ENCODE results near the gene CTNNA2. TPM values are rescaled to one million over a fixed set of nuclear protein-coding genes. Genes with fewer than 3 reads are reported as not detected.

CTNNA2 gene
- polyA plus RNA-seq, 1 of the 3 experiments (the other 2 are of a cell fraction) = 0.30 TPM

DNA sequence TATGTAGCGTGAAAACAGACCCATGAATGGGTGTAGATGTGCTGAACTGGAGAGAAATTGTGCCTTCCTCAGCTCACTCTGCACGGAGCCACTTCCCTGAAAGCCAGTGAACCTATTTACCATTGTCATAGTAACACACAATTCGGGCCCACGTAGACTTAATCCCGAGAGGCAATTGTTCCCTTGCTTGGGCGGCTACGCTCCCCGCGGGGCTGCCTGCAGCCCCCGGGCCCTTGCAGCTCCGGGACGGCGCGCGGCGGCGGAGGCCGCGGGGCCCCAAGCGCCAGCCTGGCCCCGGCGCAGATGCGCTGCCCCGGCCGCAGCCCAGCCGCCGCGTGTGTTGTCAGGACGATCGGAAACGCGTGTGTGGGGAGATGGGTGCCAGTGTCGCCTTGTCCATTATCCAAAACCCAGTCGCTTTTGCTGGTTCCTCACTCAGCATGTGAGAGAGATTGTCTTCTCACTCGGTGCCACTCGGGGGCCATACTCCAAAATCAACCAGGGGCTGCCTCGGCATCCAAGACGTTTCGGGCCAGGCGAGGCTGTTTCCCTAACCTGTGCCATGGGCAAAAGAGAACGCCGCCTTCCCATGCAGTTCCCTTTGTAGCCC is 809.6 kb downstream of the CTNNA2 start:
- CTCF ChIA-PET = interaction anchor here (1.1 to 6.9 kb wide), 2 partner anchors 17 to 179 kb away, joined by 5 to 179 read pairs; no protein-coding TSS in a partner anchor
- no peaks in the 10 kb centered on the region for H4K20me1 ChIP-seq (ENCODE audit: insufficient read depth)

GRCh38 chr2:80322958-80323357 is 810.1 kb downstream of the CTNNA2 start:
- H3K9me3 ChIP-seq = no peaks in the 10 kb centered on the region
- no peaks in the 10 kb centered on the region for H3K79me2 ChIP-seq (ENCODE audit: insufficient read depth)
- H2AFZ ChIP-seq (ENCODE audit: low read depth) = no peak overlapping the region
- ChIA-PET CTCF (interaction anchor here (0.8 to 6.9 kb wide), 5 partner anchors 9 to 249 kb away, joined by 4 to 179 read pairs (median 6); no protein-coding TSS in a partner anchor), POLR2A (no interaction called here)
- no peak overlapping the region for H3K4me3 ChIP-seq (ENCODE audit: low read depth in 2 of 2, low read length in 1 of 2)
- no peaks in the 10 kb centered on the region for H4K20me1 ChIP-seq (ENCODE audit: insufficient read depth)
- H3K27ac ChIP-seq (ENCODE audit: low read depth in 2 of 2, low read length in 1 of 2) = no peak overlapping the region
- H3K4me1 ChIP-seq (ENCODE audit: control insufficient read depth in 1 of 2, insufficient read depth in 2 of 2, low read depth in 1 of 2, low read length in 1 of 2) = peaks cover 0 to 9% of the 10 kb centered on the region in 2 experiments; a peak in 2 of 4 replicates
- WGBS (ENCODE audit: low lambda C conversion rate) = 72% methylated on average over 10 of the region's 14 CpGs
- H3K9me2 ChIP-seq = no peaks in the 10 kb centered on the region
- H3K27me3 ChIP-seq (ENCODE audit: insufficient read depth) = no peaks in the 10 kb centered on the region
- no peak overlapping the region for H3K9ac ChIP-seq
- no peak overlapping the region for H3K4me2 ChIP-seq
- TF ChIP-seq TAF1 (IDR thresholded peaks at IDR 0.05; ENCODE audit: borderline replicate concordance, low read depth, low read length) = no peak
- no peak for TF ChIP-seq NFIC (IDR thresholded peaks at IDR 0.05; ENCODE audit: borderline replicate concordance)
- no peak for TF ChIP-seq POLR2AphosphoS5 (IDR thresholded peaks at IDR 0.05; ENCODE audit: low read depth, low read length)
- no peak for TF ChIP-seq MEF2A (IDR thresholded peaks at IDR 0.05; ENCODE audit: borderline replicate concordance, low read depth)
- no peak for TF ChIP-seq NRF1 (IDR thresholded peaks at IDR 0.05; ENCODE audit: low read depth, low read length)
- TF ChIP-seq USF1 (IDR thresholded peaks at IDR 0.05; ENCODE audit: borderline replicate concordance, low read depth) = no peak
- TF ChIP-seq SIN3A (IDR thresholded peaks at IDR 0.05; ENCODE audit: borderline replicate concordance, low read depth, low read length) = no peak
- no peak for TF ChIP-seq FOXJ3 (CRISPR knock-in tag; IDR thresholded peaks at IDR 0.05)
- no peak for TF ChIP-seq RFX5 (IDR thresholded peaks at IDR 0.05; ENCODE audit: low read length)
- TF ChIP-seq JUND (IDR thresholded peaks at IDR 0.05) = no peak
- TF ChIP-seq, protein P1, sequence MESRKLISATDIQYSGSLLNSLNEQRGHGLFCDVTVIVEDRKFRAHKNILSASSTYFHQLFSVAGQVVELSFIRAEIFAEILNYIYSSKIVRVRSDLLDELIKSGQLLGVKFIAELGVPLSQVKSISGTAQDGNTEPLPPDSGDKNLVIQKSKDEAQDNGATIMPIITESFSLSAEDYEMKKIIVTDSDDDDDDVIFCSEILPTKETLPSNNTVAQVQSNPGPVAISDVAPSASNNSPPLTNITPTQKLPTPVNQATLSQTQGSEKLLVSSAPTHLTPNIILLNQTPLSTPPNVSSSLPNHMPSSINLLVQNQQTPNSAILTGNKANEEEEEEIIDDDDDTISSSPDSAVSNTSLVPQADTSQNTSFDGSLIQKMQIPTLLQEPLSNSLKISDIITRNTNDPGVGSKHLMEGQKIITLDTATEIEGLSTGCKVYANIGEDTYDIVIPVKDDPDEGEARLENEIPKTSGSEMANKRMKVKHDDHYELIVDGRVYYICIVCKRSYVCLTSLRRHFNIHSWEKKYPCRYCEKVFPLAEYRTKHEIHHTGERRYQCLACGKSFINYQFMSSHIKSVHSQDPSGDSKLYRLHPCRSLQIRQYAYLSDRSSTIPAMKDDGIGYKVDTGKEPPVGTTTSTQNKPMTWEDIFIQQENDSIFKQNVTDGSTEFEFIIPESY (IDR thresholded peaks at IDR 0.05; ENCODE audit: borderline replicate concordance, low read depth) = no peak
- no peak for TF ChIP-seq EZH2phosphoT487 (IDR thresholded peaks at IDR 0.05; ENCODE audit: borderline replicate concordance, low read depth)
- TF ChIP-seq GATA2 (CRISPR knock-in tag; IDR thresholded peaks at IDR 0.05) = no peak
- TF ChIP-seq EP300 (IDR thresholded peaks at IDR 0.05; ENCODE audit: borderline replicate concordance in 1 of 2, low read depth in 1 of 2, low read length in 1 of 2) = no peak
- TF ChIP-seq FOXM1 (IDR thresholded peaks at IDR 0.05; ENCODE audit: low read depth) = no peak
- no peak for TF ChIP-seq RXRA (IDR thresholded peaks at IDR 0.05; ENCODE audit: borderline replicate concordance, low read depth)
- no peak for TF ChIP-seq RCOR1 (IDR thresholded peaks at IDR 0.05; ENCODE audit: low read length)
- DNase-seq = no peak
- H3K36me3 ChIP-seq (replicated peaks in 1 of 2; ENCODE audit: control insufficient read depth in 1 of 2, insufficient read depth in 2 of 2, low read length in 1 of 2) = no peaks in the 10 kb centered on the region
- H3F3A ChIP-seq (replicated peaks; ENCODE audit: insufficient read depth) = no peaks in the 10 kb centered on the region

More for the DNA sequence above, 809.6 kb downstream of the CTNNA2 start:
- POLR2A ChIA-PET = no interaction called here
- Histone ChIP-seq H3K79me2 (ENCODE audit: insufficient read depth) (no peaks in the 10 kb centered on the region), H3F3A (replicated peaks; ENCODE audit: insufficient read depth) (no peaks in the 10 kb centered on the region), H3K36me3 (replicated peaks in 1 of 2; ENCODE audit: control insufficient read depth in 1 of 2, insufficient read depth in 2 of 2, low read length in 1 of 2) (no peaks in the 10 kb centered on the region), H3K9me2 (no peaks in the 10 kb centered on the region), H3K4me3 (ENCODE audit: low read depth in 2 of 2, low read length in 1 of 2) (no peak overlapping the region), H3K27me3 (ENCODE audit: insufficient read depth) (no peaks in the 10 kb centered on the region), H3K9ac (no peak overlapping the region), H3K4me1 (ENCODE audit: control insufficient read depth in 1 of 2, insufficient read depth in 2 of 2, low read depth in 1 of 2, low read length in 1 of 2) (peaks cover 0 to 9% of the 10 kb centered on the region in 2 experiments; a peak in 2 of 4 replicates), H3K27ac (ENCODE audit: low read depth in 2 of 2, low read length in 1 of 2) (no peak overlapping the region), H2AFZ (ENCODE audit: low read depth) (no peak overlapping the region), H3K9me3 (no peaks in the 10 kb centered on the region), H3K4me2 (no peak overlapping the region)
- WGBS (ENCODE audit: low lambda C conversion rate) = 83% methylated on average over 22 of the region's 42 CpGs
- no peak for DNase-seq
- TF ChIP-seq IRF3 (IDR thresholded peaks at IDR 0.05; ENCODE audit: low read depth, low read length) (no peak), FOXJ3 (CRISPR knock-in tag; IDR thresholded peaks at IDR 0.05) (no peak), TEAD4 (IDR thresholded peaks at IDR 0.05; ENCODE audit: borderline replicate concordance, insufficient read depth) (no peak), FOXM1 (IDR thresholded peaks at IDR 0.05; ENCODE audit: low read depth) (no peak)

All from SK-N-SH (cell line).